GM12878 (cell line): ENCODE results near the gene ASAP2. TPM values are rescaled to one million over a fixed set of nuclear protein-coding genes. Genes with fewer than 3 reads are reported as not detected.

Experiments
- ATAC-seq: fragments of 200-7000 bp; cut with Tn5 transposase; 3 replicates; pipeline ENCODE4 v1.9.1; 2020; ENCODE audit warnings: mild to moderate bottlenecking, moderate library complexity
- BruUV-seq: library from RNA; stranded (reverse); fragments of 400-500 nt; replicated peaks from 2 replicates; lab custom pipeline; 2021; lab: Mats Ljungman, UMichigan
- CTCF ChIA-PET: fragments of 300-600 bp; sonication (Branson Sonifier 250); formaldehyde crosslinking; extraction: SDS; loops from one replicate; lab custom pipeline; 2021; ENCODE audit warnings: inconsistent platforms; lab: Yijun Ruan, JAX
- POLR2A ChIA-PET: fragments of 350-600 bp; formaldehyde crosslinking; extraction: SDS; loops from one replicate; lab custom pipeline; 2021; ENCODE audit warnings: inconsistent platforms; lab: Charles Lee
- RAD21 ChIA-PET: fragments of 300-600 bp; sonication (Branson Sonifier 250); formaldehyde crosslinking; loops from one replicate; lab custom pipeline; 2023; ENCODE audit warnings: antibody characterized with exemption; ENCODE audit not compliant: unreplicated experiment; lab: Charles Lee
- SMC1A ChIA-PET: fragments of 300-600 bp; sonication (Branson Sonifier 250); formaldehyde crosslinking; loops from one replicate; lab custom pipeline; 2023; ENCODE audit not compliant: unreplicated experiment, uncharacterized antibody; lab: Charles Lee
- DNase-seq: peaks from one replicate; pipeline ENCODE4 v3.0.0-alpha.2; 2011; ENCODE audit warnings: low read depth, low spot score
- FAIRE-seq: peaks from 3 replicates; lab custom pipeline; 2011; peaks lifted over from hg19 to GRCh38; lab: Jason Lieb, UNC
- H2AFZ ChIP-seq: 2 replicates; pipeline ENCODE4 v1.6.0; 2011; ENCODE audit warnings: low read depth, low read length, control low read depth; ENCODE audit not compliant: control insufficient read depth
- H3K27ac ChIP-seq: 2 replicates; pipeline ENCODE4 v1.5.1; 2011; ENCODE audit warnings: control low read depth; ENCODE audit not compliant: control insufficient read depth, insufficient read depth
- H3K27me3 ChIP-seq, 2 experiments: replicated peaks in 1 of 2; 2 replicates each; pipeline versions ENCODE4 v1.6.0 to v1.6.1; 2011; ENCODE audit warnings: low read length in 1 of 2; ENCODE audit not compliant: control insufficient read depth in 2 of 2, insufficient read depth in 2 of 2
- H3K36me3 ChIP-seq, 2 experiments: 2 replicates each; pipeline ENCODE4 v1.5.1; 2011; ENCODE audit warnings: low read length in 1 of 2; ENCODE audit not compliant: control insufficient read depth in 2 of 2, insufficient read depth in 2 of 2
- H3K4me1 ChIP-seq: 2 replicates; pipeline ENCODE4 v1.6.1; 2011; ENCODE audit warnings: mild to moderate bottlenecking, low read length, moderate library complexity, mixed read lengths; ENCODE audit not compliant: control insufficient read depth, insufficient read depth
- H3K4me2 ChIP-seq: 2 replicates; pipeline ENCODE4 v1.6.0; 2011; ENCODE audit warnings: control low read depth; ENCODE audit not compliant: control insufficient read depth, insufficient read depth
- H3K4me3 ChIP-seq: fragments of 200-600 bp; sonication (generic); 2 replicates; pipeline ENCODE4 v1.5.1; 2016
- H3K79me2 ChIP-seq: 2 replicates; pipeline ENCODE4 v1.6.0; 2011; ENCODE audit warnings: low read length; ENCODE audit not compliant: control insufficient read depth, insufficient read depth
- H3K9ac ChIP-seq: 2 replicates; pipeline ENCODE4 v1.8.0; 2011; ENCODE audit warnings: low read length, control low read depth, mixed read lengths; ENCODE audit not compliant: control insufficient read depth, insufficient read depth
- H3K9me3 ChIP-seq: replicated peaks from 3 replicates; pipeline ENCODE4 v1.5.1; 2011; ENCODE audit warnings: mild to moderate bottlenecking, low read length; ENCODE audit not compliant: control insufficient read depth, insufficient read depth
- H4K20me1 ChIP-seq: 2 replicates; pipeline ENCODE4 v1.6.0; 2011; ENCODE audit not compliant: control insufficient read depth, insufficient read depth
- EED ChIP-seq: sonication (generic); IDR thresholded peaks from 2 replicates; pipeline ENCODE4 v1.6.1; 2016; ENCODE audit warnings: antibody characterized with exemption, low read depth
- STAT3 ChIP-seq: IDR thresholded peaks from 2 replicates; pipeline ENCODE4 v1.6.1; 2011; ENCODE audit warnings: low read depth, low read length, improper control_type of control experiment
- WGBS: methylation state at CpG from one replicate; pipeline ENCODE4 v1.1.6; 2016; ENCODE audit warnings: low lambda C conversion rate; ENCODE audit not compliant: insufficient replicate concordance, insufficient coverage; ENCODE audit errors: missing lambda C conversion rate; 5-methylcytosine and 5-hydroxymethylcytosine counted together
- in situ Hi-C: fragments of 300-500 bp; cut with MboI; formaldehyde crosslinking; loops from 9 replicates; pipeline ENCODE4 v1.14.3; 2018; ENCODE audit warnings: mixed read lengths
- intact Hi-C: fragments of 100-400 bp; cut with micrococcal nuclease; formaldehyde crosslinking; loops from one replicate; pipeline ENCODE4 v1.14.2; 2022; ENCODE audit not compliant: unreplicated experiment
- polyA plus RNA-seq, 11 experiments: library from polyadenylated mRNA; depleted of rRNA in 4 of 11; unstranded in 6 of 11; stranded (reverse) in 5 of 11; fragments of >200 nt; fragmentation: Nextera tagmentation in 4 of 11; fragmentation: Illumina TruSeq in 1 of 11; extraction: Ambion mirVana in 4 of 11; extraction: Trizol in 1 of 11; gene quantifications; 1 replicate in 1 of 11; 2 replicates in 10 of 11; pipeline versions ENCODE4 v1.2.1 to v1.2.3, GENCODE V29; 2011 to 2016; ENCODE audit warnings: inconsistent platforms in 2 of 11, missing spikeins in 2 of 11, low read depth in 1 of 11
- total RNA-seq, 4 experiments: library from RNA; depleted of rRNA in 3 of 4; stranded (reverse); fragments of >200 nt in 3 of 4; fragmentation: Illumina TruSeq in 1 of 4; extraction: Trizol in 1 of 4; gene quantifications; 2 replicates each; pipeline versions ENCODE4 v1.2.1 to v1.2.3, GENCODE V29; 2013 to 2021
- TF ChIP-seq, protein P1 (sequence below): fragments of 450-650 bp; IDR thresholded peaks from 2 replicates; pipeline ENCODE4 v1.6.1; 2016; ENCODE audit warnings: mild to moderate bottlenecking
- TF ChIP-seq, protein P2 (sequence below), 3 experiments: IDR thresholded peaks in 2 of 3; conservative IDR thresholded peaks in 1 of 3; 2 replicates each; pipeline ENCODE4 v1.5.1; 2011; ENCODE audit warnings: low read depth in 3 of 3, low read length in 3 of 3, mild to moderate bottlenecking in 3 of 3, control low read depth in 2 of 3, moderate library complexity in 2 of 3, inconsistent platforms in 1 of 3, mixed read lengths in 1 of 3; ENCODE audit not compliant: control insufficient read depth in 2 of 3, insufficient read depth in 1 of 3; ENCODE audit errors: extremely low read depth in 1 of 3

ASAP2 gene
- total and polyA plus RNA-seq, 10 of the 15 experiments (the other 5 are each of a cell fraction or from before 2014, with no cell fraction given) = 0.05 to 0.27 (median 0.07) TPM; not detected in 4

DNA sequence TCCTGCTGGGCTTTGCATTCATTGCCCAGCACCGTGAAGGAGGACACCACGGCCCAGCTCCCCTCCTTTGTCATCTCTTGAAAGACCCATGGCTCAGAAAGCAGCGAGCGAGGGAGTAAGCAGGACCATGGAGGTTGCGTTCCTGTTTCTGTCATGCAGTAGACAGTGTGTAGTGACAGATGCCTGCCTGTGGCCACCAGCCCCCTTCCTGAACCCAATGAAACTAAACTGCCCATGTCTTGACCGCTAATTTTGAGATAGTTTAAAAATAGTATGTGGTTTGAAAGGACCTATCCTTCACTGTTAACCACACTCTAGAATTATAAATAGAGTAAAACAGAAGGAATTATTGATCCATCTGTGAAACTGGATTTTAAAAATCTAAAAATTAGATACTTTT is 88.2 kb downstream of the ASAP2 start:
- Histone ChIP-seq H3K79me2 (no peaks in the 10 kb centered on the region), H2AFZ (no peak overlapping the region), H3K9me3 (no peaks in the 10 kb centered on the region), H3K27me3 (peaks cover 0 to 2% of the 10 kb centered on the region in 2 experiments; a peak in 1 of 4 replicates), H3K36me3 (no peaks in the 10 kb centered on the region), H3K4me3 (no peak overlapping the region), H3K4me1 (no peaks in the 10 kb centered on the region), H3K4me2 (no peak overlapping the region), H3K27ac (no peak overlapping the region)
- no peak for FAIRE-seq
- SMC1A ChIA-PET = no interaction called here
- RAD21 ChIA-PET = no interaction called here
- CTCF ChIA-PET = no interaction called here
- BruUV-seq = no TSS peak
- no peak for ATAC-seq
- in situ Hi-C loops (no loop called here), intact Hi-C loops (no loop called here)
- no peak for TF ChIP-seq STAT3
- TF ChIP-seq, protein P1, sequence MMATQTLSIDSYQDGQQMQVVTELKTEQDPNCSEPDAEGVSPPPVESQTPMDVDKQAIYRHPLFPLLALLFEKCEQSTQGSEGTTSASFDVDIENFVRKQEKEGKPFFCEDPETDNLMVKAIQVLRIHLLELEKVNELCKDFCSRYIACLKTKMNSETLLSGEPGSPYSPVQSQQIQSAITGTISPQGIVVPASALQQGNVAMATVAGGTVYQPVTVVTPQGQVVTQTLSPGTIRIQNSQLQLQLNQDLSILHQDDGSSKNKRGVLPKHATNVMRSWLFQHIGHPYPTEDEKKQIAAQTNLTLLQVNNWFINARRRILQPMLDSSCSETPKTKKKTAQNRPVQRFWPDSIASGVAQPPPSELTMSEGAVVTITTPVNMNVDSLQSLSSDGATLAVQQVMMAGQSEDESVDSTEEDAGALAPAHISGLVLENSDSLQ = no peak
- no peak for TF ChIP-seq EED
- TF ChIP-seq, protein P2, sequence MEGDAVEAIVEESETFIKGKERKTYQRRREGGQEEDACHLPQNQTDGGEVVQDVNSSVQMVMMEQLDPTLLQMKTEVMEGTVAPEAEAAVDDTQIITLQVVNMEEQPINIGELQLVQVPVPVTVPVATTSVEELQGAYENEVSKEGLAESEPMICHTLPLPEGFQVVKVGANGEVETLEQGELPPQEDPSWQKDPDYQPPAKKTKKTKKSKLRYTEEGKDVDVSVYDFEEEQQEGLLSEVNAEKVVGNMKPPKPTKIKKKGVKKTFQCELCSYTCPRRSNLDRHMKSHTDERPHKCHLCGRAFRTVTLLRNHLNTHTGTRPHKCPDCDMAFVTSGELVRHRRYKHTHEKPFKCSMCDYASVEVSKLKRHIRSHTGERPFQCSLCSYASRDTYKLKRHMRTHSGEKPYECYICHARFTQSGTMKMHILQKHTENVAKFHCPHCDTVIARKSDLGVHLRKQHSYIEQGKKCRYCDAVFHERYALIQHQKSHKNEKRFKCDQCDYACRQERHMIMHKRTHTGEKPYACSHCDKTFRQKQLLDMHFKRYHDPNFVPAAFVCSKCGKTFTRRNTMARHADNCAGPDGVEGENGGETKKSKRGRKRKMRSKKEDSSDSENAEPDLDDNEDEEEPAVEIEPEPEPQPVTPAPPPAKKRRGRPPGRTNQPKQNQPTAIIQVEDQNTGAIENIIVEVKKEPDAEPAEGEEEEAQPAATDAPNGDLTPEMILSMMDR (IDR thresholded peaks at IDR 0.05 in 2 of 3, conservative IDR thresholded peaks at IDR 0.05 in 1 of 3; ENCODE audit: control insufficient read depth in 2 of 3, extremely low read depth in 1 of 3, insufficient read depth in 1 of 3, low read depth in 3 of 3, low read length in 3 of 3) = no peak
- TF ChIP-seq, all 136 proteins: peak for 0
- no peaks in the 10 kb centered on the region for H4K20me1 ChIP-seq
- DNase-seq = no peak
- POLR2A ChIA-PET = no interaction called here
- no peak overlapping the region for H3K9ac ChIP-seq
- WGBS = 49% methylated on average over 6 of the region's 6 CpGs
